ENCODE data around the gene GET3.
"Not testable (repeated sequence)": the region's sequence is repeated elsewhere in the genome, so short reads cannot be mapped to it uniquely, and the experiment has no call there.

DNA sequence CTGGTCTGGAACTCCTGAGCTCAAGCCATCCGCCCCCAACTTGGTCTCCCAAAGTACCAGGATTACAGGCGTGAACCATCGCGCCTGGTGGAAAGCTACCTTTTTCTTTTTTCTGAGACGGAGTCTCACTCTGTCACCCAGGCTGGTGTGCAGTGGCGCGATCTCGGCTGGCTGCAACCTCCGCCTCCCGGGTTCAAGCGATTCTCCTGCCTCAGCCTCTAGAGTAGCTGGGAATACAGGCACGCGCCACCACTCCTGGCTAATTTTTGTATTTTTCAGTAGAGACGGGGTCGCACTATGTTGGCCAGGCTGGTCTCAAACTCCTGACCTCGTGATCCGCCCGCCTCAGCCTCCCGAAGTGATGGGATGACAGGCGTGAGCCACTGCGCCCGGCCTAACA lies 39.9 kb upstream of the GET3 start:
- not testable (repeated sequence) for TF ChIP-seq POLR2A (IDR thresholded peaks at IDR 0.05; ENCODE audit: low read depth, low read length); TAF1 (IDR thresholded peaks at IDR 0.05; ENCODE audit: borderline replicate concordance, low read depth, low read length)
- 0 out of 2 replicates have a peak, but pooled peaks have one; percentile 11 for TF ChIP-seq POLR2AphosphoS5 (IDR thresholded peaks at IDR 0.05; ENCODE audit: low read depth, low read length)

Data from GM12892 (cell line).